ENCODE measurements around the gene DGKD.

- TF ChIP-seq POLR2AphosphoS5 (IDR thresholded peaks at IDR 0.05; ENCODE audit: low read depth, low read length) (no peak), TAF1 (IDR thresholded peaks at IDR 0.05; ENCODE audit: low read depth, low read length) (no peak)
Measured at GRCh38 chr2:233479616-233480489, 125.6 kb downstream of the DGKD start.

Data from GM12891 (cell line).